ENCODE measurements around the gene FRMD5.

DNA sequence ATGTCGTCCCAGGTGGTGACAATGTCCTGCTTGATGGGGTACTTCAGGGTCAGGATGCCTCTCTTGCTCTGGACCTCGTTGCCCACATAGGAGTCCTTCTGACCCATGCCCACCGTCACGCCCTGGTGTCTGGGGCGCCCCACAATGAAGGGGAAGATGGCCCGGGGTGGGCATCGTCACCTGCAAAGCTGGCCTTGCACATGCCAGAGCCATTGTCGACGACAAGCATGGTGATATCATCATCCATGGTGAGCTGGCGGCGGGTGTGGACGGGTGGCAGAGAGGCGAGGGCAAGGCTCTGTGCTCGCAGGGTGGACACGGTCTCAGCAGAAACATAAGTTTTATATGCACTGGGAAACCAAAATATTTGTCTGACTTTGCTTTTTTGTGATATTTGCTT lies 205.1 kb downstream of the FRMD5 start:
- TF ChIP-seq POLR2A (IDR thresholded peaks at IDR 0.05), result no peak
- TF ChIP-seq, protein P1, sequence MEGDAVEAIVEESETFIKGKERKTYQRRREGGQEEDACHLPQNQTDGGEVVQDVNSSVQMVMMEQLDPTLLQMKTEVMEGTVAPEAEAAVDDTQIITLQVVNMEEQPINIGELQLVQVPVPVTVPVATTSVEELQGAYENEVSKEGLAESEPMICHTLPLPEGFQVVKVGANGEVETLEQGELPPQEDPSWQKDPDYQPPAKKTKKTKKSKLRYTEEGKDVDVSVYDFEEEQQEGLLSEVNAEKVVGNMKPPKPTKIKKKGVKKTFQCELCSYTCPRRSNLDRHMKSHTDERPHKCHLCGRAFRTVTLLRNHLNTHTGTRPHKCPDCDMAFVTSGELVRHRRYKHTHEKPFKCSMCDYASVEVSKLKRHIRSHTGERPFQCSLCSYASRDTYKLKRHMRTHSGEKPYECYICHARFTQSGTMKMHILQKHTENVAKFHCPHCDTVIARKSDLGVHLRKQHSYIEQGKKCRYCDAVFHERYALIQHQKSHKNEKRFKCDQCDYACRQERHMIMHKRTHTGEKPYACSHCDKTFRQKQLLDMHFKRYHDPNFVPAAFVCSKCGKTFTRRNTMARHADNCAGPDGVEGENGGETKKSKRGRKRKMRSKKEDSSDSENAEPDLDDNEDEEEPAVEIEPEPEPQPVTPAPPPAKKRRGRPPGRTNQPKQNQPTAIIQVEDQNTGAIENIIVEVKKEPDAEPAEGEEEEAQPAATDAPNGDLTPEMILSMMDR (IDR thresholded peaks at IDR 0.05), result no peak

All from sigmoid colon (tissue), 3 donors.